ENCODE results near the gene RGS19.

RGS19 gene

GRCh38 chr20:64080813-64081623, 1.7 kb upstream of the RGS19 start:
- H3K9me3 ChIP-seq (ENCODE audit: severe bottlenecking), result no peaks in the 10 kb centered on the region
- no peak overlapping the region for H3K4me3 ChIP-seq (ENCODE audit: low read depth, low read length)
- no peak overlapping the region for H3K27ac ChIP-seq
- H3K27me3 ChIP-seq (ENCODE audit: insufficient read depth, low read depth, severe bottlenecking), result no peaks in the 10 kb centered on the region
- H3K36me3 ChIP-seq, result no peaks in the 10 kb centered on the region
- TF ChIP-seq, protein P1, sequence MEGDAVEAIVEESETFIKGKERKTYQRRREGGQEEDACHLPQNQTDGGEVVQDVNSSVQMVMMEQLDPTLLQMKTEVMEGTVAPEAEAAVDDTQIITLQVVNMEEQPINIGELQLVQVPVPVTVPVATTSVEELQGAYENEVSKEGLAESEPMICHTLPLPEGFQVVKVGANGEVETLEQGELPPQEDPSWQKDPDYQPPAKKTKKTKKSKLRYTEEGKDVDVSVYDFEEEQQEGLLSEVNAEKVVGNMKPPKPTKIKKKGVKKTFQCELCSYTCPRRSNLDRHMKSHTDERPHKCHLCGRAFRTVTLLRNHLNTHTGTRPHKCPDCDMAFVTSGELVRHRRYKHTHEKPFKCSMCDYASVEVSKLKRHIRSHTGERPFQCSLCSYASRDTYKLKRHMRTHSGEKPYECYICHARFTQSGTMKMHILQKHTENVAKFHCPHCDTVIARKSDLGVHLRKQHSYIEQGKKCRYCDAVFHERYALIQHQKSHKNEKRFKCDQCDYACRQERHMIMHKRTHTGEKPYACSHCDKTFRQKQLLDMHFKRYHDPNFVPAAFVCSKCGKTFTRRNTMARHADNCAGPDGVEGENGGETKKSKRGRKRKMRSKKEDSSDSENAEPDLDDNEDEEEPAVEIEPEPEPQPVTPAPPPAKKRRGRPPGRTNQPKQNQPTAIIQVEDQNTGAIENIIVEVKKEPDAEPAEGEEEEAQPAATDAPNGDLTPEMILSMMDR (IDR thresholded peaks at IDR 0.05; ENCODE audit: low read depth, low read length), result no peak
- no peak for DNase-seq

- no peaks in the 10 kb centered on the region for H3K9me3 ChIP-seq (ENCODE audit: severe bottlenecking)
- peak within 1 kb of the TSS; percentile 45 for H3K27ac ChIP-seq
- TF ChIP-seq, protein P1 (IDR thresholded peaks at IDR 0.05; ENCODE audit: low read depth, low read length), result no peak
- H3K4me3 ChIP-seq (ENCODE audit: low read depth, low read length), result peak within 1 kb of the TSS; percentile 64
- no peak for DNase-seq
- H3K27me3 ChIP-seq (ENCODE audit: insufficient read depth, low read depth, severe bottlenecking), result no peaks in the 10 kb centered on the region
- no peaks in the 10 kb centered on the region for H3K36me3 ChIP-seq
These were observed 895 bp upstream of the RGS19 start, which contains the start of gene OPRL1 for GRCh38 chr20:64080013-64080812. TSS of gene OPRL1 (plus strand) at chr20:64080082. CDS start at chr20:64092721, 12,639 bp downstream.

DNA sequence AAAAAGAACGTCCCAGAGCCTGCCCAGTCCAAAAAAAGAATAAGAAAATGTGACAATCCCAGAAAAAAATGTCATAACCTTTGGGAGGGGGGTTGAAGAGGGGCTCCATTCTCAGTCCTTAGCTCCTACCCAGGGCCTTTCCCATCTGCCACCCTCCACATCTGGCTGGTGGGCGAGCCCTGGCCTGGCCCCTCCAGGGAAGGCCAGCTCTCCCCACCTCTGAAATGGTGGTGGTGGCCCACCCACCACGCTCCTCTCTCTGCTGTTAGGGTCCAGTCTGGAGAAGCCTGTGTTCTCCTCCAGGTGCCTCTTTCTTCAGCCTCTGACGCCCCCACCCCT, 415 bp downstream of the RGS19 start:
- H3K9me3 ChIP-seq (ENCODE audit: severe bottlenecking), result no peaks in the 10 kb centered on the region
- no peak overlapping the region for H3K27ac ChIP-seq
- no peaks in the 10 kb centered on the region for H3K27me3 ChIP-seq (ENCODE audit: insufficient read depth, low read depth, severe bottlenecking)
- no peak for DNase-seq
- H3K36me3 ChIP-seq, result no peaks in the 10 kb centered on the region
- H3K4me3 ChIP-seq (ENCODE audit: low read depth, low read length), result peak overlapping the region; percentile 64
- TF ChIP-seq, protein P1 (IDR thresholded peaks at IDR 0.05; ENCODE audit: low read depth, low read length), result no peak

DNA sequence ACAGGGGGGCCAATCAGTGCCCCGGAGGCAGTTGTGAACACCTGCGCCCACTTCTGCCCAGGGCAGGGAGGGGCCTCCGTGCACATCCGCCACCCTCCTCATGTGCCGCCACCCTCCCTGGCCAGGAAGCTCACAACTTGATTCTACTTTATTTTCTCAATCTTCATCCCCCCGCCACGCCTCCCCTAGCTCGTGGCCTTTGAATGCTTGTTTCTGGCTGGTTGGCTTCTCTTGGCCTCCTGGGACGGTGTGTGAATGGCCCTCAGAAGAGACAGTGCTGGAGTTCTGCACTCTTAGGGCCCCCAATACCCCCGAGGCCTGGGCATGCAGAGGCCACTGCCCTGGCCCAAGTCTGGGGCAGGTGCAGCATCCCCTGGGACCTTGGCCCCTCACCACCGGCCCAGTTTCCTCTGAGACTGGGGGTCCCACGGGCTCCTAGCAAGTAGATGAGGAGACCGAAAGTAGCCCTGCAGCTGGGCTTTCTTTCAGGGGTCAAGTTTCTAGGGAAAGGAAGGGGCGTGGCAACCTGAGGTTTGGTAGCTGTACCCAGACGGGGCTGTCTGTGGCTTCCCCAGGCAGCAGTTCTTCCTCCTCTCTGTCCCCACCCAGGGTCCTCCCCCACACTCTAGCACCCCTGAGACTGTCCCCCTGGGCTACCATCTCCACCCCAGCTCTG, 1.3 kb downstream of the RGS19 start:
- Histone ChIP-seq H3K27ac (no peak overlapping the region), H3K27me3 (ENCODE audit: insufficient read depth, low read depth, severe bottlenecking) (no peaks in the 10 kb centered on the region), H3K4me3 (ENCODE audit: low read depth, low read length) (no peak overlapping the region), H3K36me3 (no peaks in the 10 kb centered on the region), H3K9me3 (ENCODE audit: severe bottlenecking) (no peaks in the 10 kb centered on the region)
- TF ChIP-seq, protein P1 (IDR thresholded peaks at IDR 0.05; ENCODE audit: low read depth, low read length), result no peak
- DNase-seq, result no peak

GRCh38 chr20:64077541-64077875, 1.8 kb downstream of the RGS19 start:
- H3K9me3 ChIP-seq (ENCODE audit: severe bottlenecking), result no peaks in the 10 kb centered on the region
- TF ChIP-seq, protein P1 (IDR thresholded peaks at IDR 0.05; ENCODE audit: low read depth, low read length), result no peak
- H3K36me3 ChIP-seq, result no peaks in the 10 kb centered on the region
- H3K27ac ChIP-seq, result no peak overlapping the region
- no peak for DNase-seq
- H3K27me3 ChIP-seq (ENCODE audit: insufficient read depth, low read depth, severe bottlenecking), result no peaks in the 10 kb centered on the region
- H3K4me3 ChIP-seq (ENCODE audit: low read depth, low read length), result no peak overlapping the region

Data from WERI-Rb-1 (cell line).